Loucy (cell line): ENCODE data around the gene AHNAK.

Experiments used
- H2AFZ ChIP-seq: fragments of 200-600 bp; sonication (generic); 2 replicates; pipeline ENCODE4 v1.6.0; 2016; ENCODE audit warnings: antibody characterized with exemption, mild to moderate bottlenecking, low read length, moderate library complexity
- H3F3A ChIP-seq: fragments of 200-600 bp; 2 replicates; pipeline ENCODE4 v1.6.0; 2016; ENCODE audit warnings: antibody characterized with exemption, low read depth, mild to moderate bottlenecking
- H3K27me3 ChIP-seq: fragments of 200-600 bp; sonication (generic); 2 replicates; pipeline ENCODE4 v1.6.1; 2014; ENCODE audit warnings: low read length, mild to moderate bottlenecking; ENCODE audit not compliant: insufficient read depth, poor library complexity, severe bottlenecking
- H3K36me3 ChIP-seq: fragments of 200-600 bp; sonication (generic); 2 replicates; pipeline ENCODE4 v1.6.1; 2016; ENCODE audit warnings: low read length; ENCODE audit not compliant: insufficient read depth
- H3K4me1 ChIP-seq: fragments of 200-600 bp; sonication (generic); 2 replicates; pipeline ENCODE4 v1.5.1; 2014; ENCODE audit warnings: low read length, mild to moderate bottlenecking; ENCODE audit not compliant: insufficient read depth, poor library complexity, severe bottlenecking
- H3K4me2 ChIP-seq: fragments of 200-600 bp; sonication (generic); 2 replicates; pipeline ENCODE4 v1.6.0; 2014; ENCODE audit warnings: antibody characterized with exemption, low read length, low read depth, mild to moderate bottlenecking; ENCODE audit not compliant: poor library complexity, severe bottlenecking
- H3K4me3 ChIP-seq: fragments of 200-600 bp; sonication (generic); 2 replicates; pipeline ENCODE4 v1.5.1; 2014; ENCODE audit warnings: low read length, mild to moderate bottlenecking, mixed read lengths; ENCODE audit not compliant: poor library complexity, severe bottlenecking
- H3K79me2 ChIP-seq: fragments of 200-600 bp; sonication (generic); 2 replicates; pipeline ENCODE4 v1.6.1; 2014; ENCODE audit warnings: low read length; ENCODE audit not compliant: insufficient read depth
- H3K9ac ChIP-seq: fragments of 200-600 bp; sonication (generic); 2 replicates; pipeline ENCODE4 v1.6.0; 2014; ENCODE audit warnings: mild to moderate bottlenecking, low read depth, low read length, moderate library complexity; ENCODE audit not compliant: poor library complexity, severe bottlenecking
- H3K9me2 ChIP-seq: fragments of 200-600 bp; sonication (generic); replicated peaks from 2 replicates; pipeline ENCODE4 v1.6.1; 2016; ENCODE audit warnings: low read depth, low read length, mixed read lengths
- H3K9me3 ChIP-seq: fragments of 200-600 bp; sonication (generic); 2 replicates; pipeline ENCODE4 v1.6.1; 2014; ENCODE audit warnings: mild to moderate bottlenecking, antibody characterized with exemption, low read length, low read depth; ENCODE audit not compliant: insufficient read depth
- H4K20me1 ChIP-seq: fragments of 200-600 bp; sonication (generic); 2 replicates; pipeline ENCODE4 v1.6.0; 2014; ENCODE audit warnings: antibody characterized with exemption, low read length, mild to moderate bottlenecking; ENCODE audit not compliant: insufficient read depth, poor library complexity, severe bottlenecking
- EZH2phosphoT487 ChIP-seq: fragments of 200-600 bp; IDR thresholded peaks from 2 replicates; pipeline ENCODE4 v1.6.1; 2018; ENCODE audit warnings: antibody characterized with exemption, mild to moderate bottlenecking, moderate library complexity, borderline replicate concordance
- TF ChIP-seq, protein P1 (sequence below): fragments of 200-600 bp; sonication (generic); conservative IDR thresholded peaks from 2 replicates; pipeline ENCODE4 v1.5.1; 2014; ENCODE audit warnings: mild to moderate bottlenecking, antibody characterized with exemption, low read length

Gene AHNAK

GRCh38 chr11:62577046-62577714, 30.6 kb upstream of the AHNAK start:
- Histone ChIP-seq H3K36me3 (peaks cover 36% of the 10 kb centered on the region; the same call in 1 of the 2 replicates), H2AFZ (no peak overlapping the region), H3K4me1 (peaks cover 15% of the 10 kb centered on the region), H3K79me2 (peaks cover 30% of the 10 kb centered on the region), H3K4me2 (no peak overlapping the region), H3F3A (no peaks in the 10 kb centered on the region), H3K9me3 (no peaks in the 10 kb centered on the region), H3K9ac (no peak overlapping the region), H3K9me2 (no peaks in the 10 kb centered on the region), H3K27me3 (peaks cover 7% of the 10 kb centered on the region), H3K4me3 (no peak overlapping the region), H4K20me1 (peaks cover 12% of the 10 kb centered on the region)
- no peak for TF ChIP-seq EZH2phosphoT487
- TF ChIP-seq, protein P1, sequence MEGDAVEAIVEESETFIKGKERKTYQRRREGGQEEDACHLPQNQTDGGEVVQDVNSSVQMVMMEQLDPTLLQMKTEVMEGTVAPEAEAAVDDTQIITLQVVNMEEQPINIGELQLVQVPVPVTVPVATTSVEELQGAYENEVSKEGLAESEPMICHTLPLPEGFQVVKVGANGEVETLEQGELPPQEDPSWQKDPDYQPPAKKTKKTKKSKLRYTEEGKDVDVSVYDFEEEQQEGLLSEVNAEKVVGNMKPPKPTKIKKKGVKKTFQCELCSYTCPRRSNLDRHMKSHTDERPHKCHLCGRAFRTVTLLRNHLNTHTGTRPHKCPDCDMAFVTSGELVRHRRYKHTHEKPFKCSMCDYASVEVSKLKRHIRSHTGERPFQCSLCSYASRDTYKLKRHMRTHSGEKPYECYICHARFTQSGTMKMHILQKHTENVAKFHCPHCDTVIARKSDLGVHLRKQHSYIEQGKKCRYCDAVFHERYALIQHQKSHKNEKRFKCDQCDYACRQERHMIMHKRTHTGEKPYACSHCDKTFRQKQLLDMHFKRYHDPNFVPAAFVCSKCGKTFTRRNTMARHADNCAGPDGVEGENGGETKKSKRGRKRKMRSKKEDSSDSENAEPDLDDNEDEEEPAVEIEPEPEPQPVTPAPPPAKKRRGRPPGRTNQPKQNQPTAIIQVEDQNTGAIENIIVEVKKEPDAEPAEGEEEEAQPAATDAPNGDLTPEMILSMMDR, result no peak

DNA sequence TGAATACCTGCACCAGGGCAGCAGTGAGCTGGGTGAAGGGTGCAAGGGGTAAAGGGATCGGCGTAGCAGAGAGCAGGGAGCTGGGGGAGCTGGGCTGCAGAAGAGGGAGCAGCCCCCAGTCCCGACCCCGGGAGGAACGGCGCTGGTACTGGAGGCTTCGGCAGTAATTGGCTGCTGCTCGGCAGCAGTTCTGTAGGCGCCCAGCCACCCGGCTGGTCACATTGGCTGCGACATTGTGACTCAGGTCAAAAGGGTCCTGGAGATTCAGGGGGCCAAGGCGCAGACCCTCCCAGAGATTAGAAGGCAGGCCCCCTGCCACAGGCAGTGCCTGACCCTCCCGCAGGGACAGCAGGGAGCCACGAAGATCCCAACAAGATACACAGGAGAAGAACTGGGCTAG, 29.2 kb upstream of the AHNAK start:
- Histone ChIP-seq H3K36me3 (peaks cover 42% of the 10 kb centered on the region; the same call in 1 of the 2 replicates), H3K9me3 (no peaks in the 10 kb centered on the region), H3K4me1 (peaks cover 28% of the 10 kb centered on the region), H3K27me3 (peaks cover 7% of the 10 kb centered on the region), H3K79me2 (peaks cover 40% of the 10 kb centered on the region), H2AFZ (no peak overlapping the region), H3F3A (no peaks in the 10 kb centered on the region), H4K20me1 (peaks cover 25% of the 10 kb centered on the region), H3K9me2 (no peaks in the 10 kb centered on the region), H3K4me3 (no peak overlapping the region), H3K4me2 (no peak overlapping the region), H3K9ac (peak overlapping the region; percentile 90)
- no peak for TF ChIP-seq EZH2phosphoT487
- TF ChIP-seq, protein P1, result no peak

DNA sequence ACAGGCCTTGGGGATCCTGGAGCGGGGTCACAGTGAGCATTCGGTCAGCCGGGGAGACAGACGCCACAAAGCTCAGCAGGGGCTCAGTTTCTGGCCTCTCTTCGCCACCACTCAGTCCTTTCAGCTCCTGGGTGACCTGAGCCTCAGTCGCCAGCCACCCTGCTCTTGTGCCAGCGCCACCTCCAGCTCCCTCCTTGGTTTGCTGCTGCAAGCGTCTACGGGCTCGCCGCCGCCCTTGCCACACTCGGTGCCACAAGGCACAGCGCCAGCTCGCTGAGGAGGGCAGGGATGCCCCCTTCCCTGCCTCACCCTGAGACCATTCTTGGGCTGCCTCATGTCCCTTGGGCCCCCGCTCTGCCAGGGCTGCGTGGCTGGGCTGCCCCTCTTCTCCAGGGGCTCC, 28.6 kb upstream of the AHNAK start:
- TF ChIP-seq, protein P1, result no peak
- no peak overlapping the region for H2AFZ ChIP-seq
- peaks cover 7% of the 10 kb centered on the region for H3K27me3 ChIP-seq
- H3K9me2 ChIP-seq, result no peaks in the 10 kb centered on the region
- no peaks in the 10 kb centered on the region for H3K9me3 ChIP-seq
- H3K79me2 ChIP-seq, result peaks cover 47% of the 10 kb centered on the region
- peak overlapping the region; percentile 93 for H3K4me2 ChIP-seq
- peaks cover 45% of the 10 kb centered on the region; the same call in 1 of the 2 replicates for H3K36me3 ChIP-seq
- H3K4me3 ChIP-seq, result peak overlapping the region; percentile 100
- peak overlapping the region; percentile 90 for H3K9ac ChIP-seq
- peaks cover 35% of the 10 kb centered on the region for H3K4me1 ChIP-seq
- peaks cover 32% of the 10 kb centered on the region for H4K20me1 ChIP-seq
- H3F3A ChIP-seq, result no peaks in the 10 kb centered on the region
